HG03439 (cell line): ENCODE data around the gene SYT2.

Source experiments
- ATAC-seq: cut with Tn5 transposase; IDR thresholded peaks from one replicate; pipeline ENCODE4 v1.9.1; 2021; ENCODE audit warnings: mild to moderate bottlenecking, moderate library complexity; ENCODE audit not compliant: unreplicated experiment

The SYT2 gene

DNA sequence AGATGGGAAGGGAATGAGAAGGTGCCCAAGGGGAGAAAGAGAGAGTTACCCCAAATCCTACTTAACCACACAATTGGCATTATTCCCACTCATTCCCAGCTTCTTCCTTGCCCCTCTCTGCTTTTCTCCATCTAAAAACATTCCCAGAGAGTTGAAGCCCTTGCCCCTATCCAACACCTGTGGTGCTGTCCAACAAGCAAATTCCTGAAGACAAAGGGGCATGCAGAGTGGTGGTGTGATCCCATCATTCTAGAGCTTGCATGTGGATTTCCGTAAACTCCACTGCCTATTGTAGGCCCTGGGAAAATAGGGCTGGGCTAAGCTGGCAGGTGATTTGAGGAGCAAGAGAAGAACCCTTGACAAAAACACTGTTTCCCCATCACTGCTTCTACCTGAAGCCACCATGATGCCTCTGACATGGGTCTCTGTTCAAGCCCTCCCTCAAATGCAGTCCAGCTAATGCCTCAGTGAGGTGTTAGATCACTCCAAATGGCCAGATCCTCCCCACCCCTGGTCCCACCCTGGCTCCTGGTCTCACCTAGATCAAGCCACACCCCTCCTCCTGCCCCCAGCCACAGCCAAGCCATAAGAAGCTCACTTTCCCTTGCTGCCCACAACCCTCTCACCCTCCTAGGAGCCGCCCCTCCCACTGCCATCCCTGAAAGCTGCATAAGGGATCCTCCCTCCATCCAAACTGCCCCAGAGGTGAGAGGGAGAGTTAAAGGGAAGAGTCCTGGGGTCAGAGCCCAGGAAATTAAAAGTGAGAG, 29.5 kb downstream of the SYT2 start:
- no peak for ATAC-seq

GRCh38 chr1:202679406-202680177, 30.7 kb downstream of the SYT2 start:
- no peak for ATAC-seq

DNA sequence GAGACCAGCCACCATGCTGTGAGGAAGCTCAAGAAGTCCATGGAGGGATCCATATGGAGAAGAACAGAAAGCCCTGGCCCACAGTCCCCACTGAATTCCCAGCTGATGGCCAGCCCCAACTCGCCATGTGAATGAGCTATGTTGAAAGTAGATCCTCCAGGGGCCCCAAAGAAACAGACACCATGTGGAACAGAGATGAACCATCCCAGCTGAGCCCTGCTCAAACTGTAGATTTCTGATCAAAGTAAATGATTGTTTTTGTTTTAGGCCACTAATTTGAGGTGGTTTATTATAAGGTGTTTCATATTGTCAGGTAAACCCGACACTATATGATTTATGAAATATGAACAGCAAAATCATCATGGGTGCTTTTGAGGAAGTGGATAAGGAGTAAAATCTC, 32.8 kb downstream of the SYT2 start:
- no peak for ATAC-seq

DNA sequence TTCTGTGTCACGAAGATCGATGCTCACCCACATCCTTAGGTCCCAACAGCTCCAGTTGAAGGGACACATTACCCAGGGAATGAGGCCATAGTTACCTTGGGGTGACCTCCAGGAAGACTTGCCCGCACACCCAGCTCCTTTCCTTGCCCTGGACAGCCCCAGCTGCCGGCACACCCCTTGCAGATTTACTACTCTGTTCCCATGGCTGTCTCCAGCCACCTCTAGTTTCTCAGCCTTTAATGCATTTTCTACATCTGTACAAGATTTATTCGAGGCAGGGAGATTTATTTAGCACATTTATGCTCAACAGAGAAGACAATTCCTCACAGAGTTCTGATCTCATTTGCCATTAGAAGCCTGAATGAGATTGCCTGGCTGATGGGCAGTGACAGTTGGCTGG, 36.7 kb downstream of the SYT2 start:
- ATAC-seq = no peak

- no peak for ATAC-seq
Observed at GRCh38 chr1:202671399-202671798, 38.9 kb downstream of the SYT2 start.

- no peak for ATAC-seq
Observed at GRCh38 chr1:202665417-202665816, 44.8 kb downstream of the SYT2 start.

GRCh38 chr1:202664083-202664482, 46.2 kb downstream of the SYT2 start:
- no peak for ATAC-seq

- ATAC-seq = no peak
Observed at GRCh38 chr1:202663131-202663530, 47.1 kb downstream of the SYT2 start.

- no peak for ATAC-seq
Observed at GRCh38 chr1:202662081-202662480, 48.2 kb downstream of the SYT2 start.

- ATAC-seq = no peak
Observed at GRCh38 chr1:202661136-202661845, 49.0 kb downstream of the SYT2 start.

DNA sequence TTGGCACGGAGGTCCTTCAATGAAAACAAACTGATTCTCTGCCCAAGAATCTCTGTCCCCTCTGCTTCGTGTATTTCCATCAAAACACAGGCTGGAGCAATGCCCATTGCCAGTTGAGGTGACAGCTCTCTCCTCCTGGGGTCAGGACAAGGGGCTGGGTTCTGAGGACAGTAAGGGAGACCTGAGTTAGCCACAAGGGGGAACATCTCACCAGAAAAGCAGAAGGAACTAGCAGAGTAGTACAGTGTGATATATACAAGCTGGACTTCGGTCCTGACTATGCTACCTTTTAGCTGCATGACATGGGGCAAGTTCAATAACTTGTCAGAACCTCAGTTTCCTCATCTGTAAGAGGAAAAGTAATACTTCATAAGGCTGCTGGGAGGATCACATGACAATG, 50.3 kb downstream of the SYT2 start:
- ATAC-seq = no peak

GRCh38 chr1:202659541-202659940, 50.7 kb downstream of the SYT2 start:
- no peak for ATAC-seq

GRCh38 chr1:202658769-202659168, 51.5 kb downstream of the SYT2 start:
- no peak for ATAC-seq

GRCh38 chr1:202658251-202658759, 51.9 kb downstream of the SYT2 start:
- no peak for ATAC-seq

DNA sequence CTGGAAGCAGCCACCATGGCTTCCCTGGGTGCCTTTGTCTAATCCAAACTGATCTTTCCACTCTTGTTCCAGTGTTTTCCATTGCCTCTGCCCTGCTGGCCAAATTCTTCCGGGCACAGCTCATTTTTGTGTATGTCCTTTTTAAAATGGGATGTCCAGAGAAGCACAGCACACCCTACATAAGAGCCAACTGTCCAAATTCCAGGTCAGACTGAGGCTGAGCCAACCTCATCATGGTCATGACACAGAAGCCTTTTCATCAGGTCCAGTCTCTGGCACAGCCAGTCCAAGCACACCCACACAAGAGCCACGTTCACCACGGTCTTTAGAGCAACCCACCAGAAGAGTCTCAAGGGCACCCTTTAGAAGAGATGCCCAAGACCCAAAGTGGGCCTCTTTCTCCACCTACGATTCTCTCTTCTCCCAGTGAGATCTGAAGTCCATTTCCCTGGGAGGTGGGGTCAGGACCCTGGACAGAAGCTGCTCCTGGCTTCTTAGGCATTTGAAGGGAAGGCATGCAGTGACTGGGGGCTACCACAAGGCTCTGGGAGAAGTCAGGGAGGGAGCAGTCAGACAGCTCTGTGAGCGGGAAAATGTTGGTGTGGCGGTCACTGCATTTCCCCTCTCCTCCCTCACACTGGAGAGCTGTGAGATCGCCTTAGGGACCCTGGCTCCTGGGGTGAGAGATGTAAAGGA, 53.2 kb downstream of the SYT2 start:
- ATAC-seq = no peak

DNA sequence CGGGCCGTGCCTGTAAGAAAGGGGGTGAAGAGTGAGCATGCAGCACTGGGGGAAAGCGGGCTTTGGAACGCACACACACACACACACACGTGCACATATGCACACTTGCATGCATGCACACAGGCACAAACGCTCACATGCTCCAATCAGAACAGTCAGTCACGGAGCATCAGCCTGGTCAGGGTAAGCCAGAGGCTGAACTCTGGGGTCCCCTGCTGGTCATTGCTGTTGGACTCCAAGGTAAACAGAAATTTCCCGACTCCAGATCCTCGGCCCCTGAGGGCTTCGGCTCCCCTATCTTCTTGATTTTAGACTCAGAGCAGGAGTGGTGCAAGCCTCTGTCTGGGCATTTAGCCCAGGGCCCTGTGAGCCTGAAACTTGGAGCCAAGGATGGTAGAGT, 54.2 kb downstream of the SYT2 start:
- ATAC-seq = no peak

DNA sequence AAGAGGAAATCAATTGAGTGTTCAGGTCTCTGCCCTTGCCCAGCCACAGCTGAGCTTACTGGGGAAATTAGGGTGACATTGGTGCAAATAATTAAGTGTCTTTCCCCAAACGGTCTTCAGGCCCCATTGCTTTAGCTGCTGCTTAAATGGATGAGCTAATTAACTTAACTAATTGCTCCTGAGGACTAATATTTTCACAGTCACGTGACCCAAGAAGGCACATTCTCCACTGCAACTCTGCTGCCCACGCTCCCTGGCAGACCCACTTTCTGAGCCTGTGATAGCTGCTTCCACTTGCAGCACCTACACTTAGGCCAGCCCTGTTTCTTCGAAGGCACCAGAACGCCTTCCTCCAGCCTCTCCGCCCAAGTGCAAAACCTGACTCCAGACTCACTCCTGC, 56.2 kb downstream of the SYT2 start:
- ATAC-seq = no peak

- ATAC-seq = no peak
Observed at GRCh38 chr1:202649553-202650392, 60.5 kb downstream of the SYT2 start.

DNA sequence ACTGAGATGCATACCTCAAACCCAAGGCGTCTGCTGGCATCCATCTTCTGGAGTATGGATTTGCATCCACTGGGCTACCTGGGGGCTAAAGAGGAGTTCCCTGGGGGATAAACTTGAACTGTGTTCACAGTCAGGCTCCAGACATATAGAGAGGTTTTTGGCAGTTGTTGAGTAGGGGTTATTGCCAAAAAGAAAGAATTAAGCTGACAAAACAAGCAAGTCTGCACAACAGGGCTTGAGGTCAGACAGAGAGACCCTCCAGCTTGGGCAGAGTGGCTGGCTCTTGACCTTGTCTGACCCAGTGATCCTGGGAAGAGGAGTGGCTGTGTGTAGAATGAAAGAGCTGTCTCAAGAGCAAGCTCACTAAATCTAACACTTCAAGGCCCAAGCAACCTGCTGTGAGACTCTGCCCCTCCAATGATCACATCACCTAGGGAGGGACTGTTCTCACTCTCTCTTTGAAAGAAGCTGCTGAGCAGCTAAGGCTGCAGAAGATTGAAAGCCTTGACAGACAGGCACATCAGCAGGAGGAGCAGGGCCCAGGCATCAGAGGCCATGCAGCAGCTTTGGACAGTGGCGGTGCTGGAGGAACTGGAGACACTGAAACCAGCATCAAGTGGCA, 61.5 kb downstream of the SYT2 start:
- ATAC-seq = no peak

DNA sequence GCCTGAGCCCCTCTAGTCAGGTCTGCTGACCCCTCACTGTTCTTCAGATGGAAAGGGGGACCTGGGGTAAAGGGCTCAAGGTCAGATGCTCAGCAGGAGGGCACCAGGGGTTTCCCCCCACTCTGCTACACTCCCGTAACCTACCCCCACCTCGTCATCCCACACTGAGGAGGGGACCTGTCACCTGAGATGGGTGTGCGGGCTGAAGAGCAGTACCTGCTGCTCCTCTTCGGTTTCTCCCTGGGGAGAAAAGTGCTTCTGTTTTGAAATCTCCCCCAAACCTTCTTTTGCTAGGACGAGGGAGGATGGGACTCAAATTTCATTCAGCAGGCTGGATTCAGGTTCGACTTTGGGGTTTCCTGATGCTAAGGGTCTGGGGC, 65.2 kb downstream of the SYT2 start:
- no peak for ATAC-seq
